ENCODE results near the gene ANKRD9. TPM values are rescaled to one million over a fixed set of nuclear protein-coding genes. Genes with fewer than 3 reads are reported as not detected.
A peak's percentile ranks its signal among the peaks of the same experiment; 100 is the strongest.

The ANKRD9 gene
- total and polyA plus RNA-seq, 2 donors (not counting 3 experiments of a cell fraction or from before 2014, with no cell fraction given): 21.0 to 24.6 TPM

DNA sequence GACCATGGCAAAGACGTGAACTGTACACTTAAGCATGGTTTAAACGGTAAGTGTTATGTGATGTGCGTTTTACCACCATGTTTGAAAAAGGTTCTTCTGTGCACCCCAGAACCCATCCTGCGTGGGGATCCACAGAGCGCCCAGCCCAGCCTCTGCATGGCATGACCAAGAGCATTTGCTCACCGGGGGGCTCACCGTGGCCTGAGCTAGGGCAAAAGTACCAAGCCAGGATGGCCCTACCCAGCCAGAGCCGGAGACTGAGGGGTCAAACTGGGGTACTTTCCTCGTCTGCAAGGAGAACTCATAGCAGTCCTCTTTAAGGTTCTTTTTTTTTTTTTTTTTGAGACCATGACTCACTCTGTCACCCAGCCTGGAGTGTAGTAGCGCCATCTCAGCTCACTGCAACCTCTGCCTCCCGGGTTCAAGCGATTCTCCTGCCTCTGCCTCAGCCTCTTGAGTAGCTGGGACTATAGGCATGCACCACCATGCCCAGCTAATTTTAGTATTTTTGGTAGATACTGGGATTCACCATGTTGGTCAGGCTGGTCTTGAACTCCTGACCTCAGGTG, 16.4 kb upstream of the ANKRD9 start:
- dilution Hi-C loops (cut with MboI; ENCODE audit: extremely low pct_ligation_motif_present, low sequenced_read_pairs): no loop called here
- CTCF ChIA-PET: interaction anchor here (0.5 to 2.6 kb wide), 3 partner anchors 10 to 88 kb away, joined by 3 to 10 read pairs (median 3); no protein-coding TSS in a partner anchor
- peaks cover 28% of the 10 kb centered on the region for H3K4me1 ChIP-seq (ENCODE audit: control insufficient read depth, extremely low read depth, insufficient read depth, low read length)

More for the DNA sequence above, 16.4 kb upstream of the ANKRD9 start:
- Histone ChIP-seq H3K27me3 (ENCODE audit: control insufficient read depth in 2 of 2, insufficient read depth in 2 of 2, low read length in 2 of 2) (no peaks in the 10 kb centered on the region), H3K4me2 (ENCODE audit: insufficient read depth, low read length) (no peak overlapping the region), H3K9me3 (replicated peaks; ENCODE audit: control insufficient read depth, insufficient read depth, low read length) (no peaks in the 10 kb centered on the region), H2AFZ (ENCODE audit: low read depth, low read length) (peak overlapping the region; percentile 53), H4K20me1 (replicated peaks; ENCODE audit: control insufficient read depth, extremely low read depth, insufficient read depth, low read length) (no peaks in the 10 kb centered on the region), H3K4me3 (replicated peaks in 1 of 3; ENCODE audit: insufficient read depth in 1 of 3, low read depth in 1 of 3, low read length in 3 of 3) (no peak overlapping the region), H3K9me1 (replicated peaks; ENCODE audit: control insufficient read depth, extremely low read depth, insufficient read depth, low read length) (no peaks in the 10 kb centered on the region), H3K9ac (replicated peaks; ENCODE audit: extremely low read depth, insufficient read depth, low read length) (no peak overlapping the region), H3K36me3 (ENCODE audit: control insufficient read depth in 2 of 2, extremely low read depth in 1 of 2, insufficient read depth in 2 of 2, low read length in 2 of 2) (no peaks in the 10 kb centered on the region), H3K27ac (ENCODE audit: insufficient read depth, low read depth, low read length) (no peak overlapping the region), H3K79me2 (ENCODE audit: control insufficient read depth, insufficient read depth, low read length) (no peaks in the 10 kb centered on the region)
- POLR2A ChIA-PET: no interaction called here
- TF ChIP-seq POLR2AphosphoS5 (IDR thresholded peaks at IDR 0.05; ENCODE audit: insufficient read depth, low read depth, low read length): no peak
- TF ChIP-seq JUN (IDR thresholded peaks at IDR 0.05; ENCODE audit: borderline replicate concordance, insufficient read depth, insufficient read length, low read depth): no peak
- no peak for TF ChIP-seq GATA2 (IDR thresholded peaks at IDR 0.05; ENCODE audit: insufficient read depth, insufficient read length, low read depth, low read length)
- no peak for TF ChIP-seq EZH2 (IDR thresholded peaks at IDR 0.05; ENCODE audit: borderline replicate concordance, low read depth, low read length, severe bottlenecking)
- TF ChIP-seq, protein P1, sequence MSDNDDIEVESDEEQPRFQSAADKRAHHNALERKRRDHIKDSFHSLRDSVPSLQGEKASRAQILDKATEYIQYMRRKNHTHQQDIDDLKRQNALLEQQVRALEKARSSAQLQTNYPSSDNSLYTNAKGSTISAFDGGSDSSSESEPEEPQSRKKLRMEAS (IDR thresholded peaks at IDR 0.05; ENCODE audit: insufficient read depth, insufficient read length): no peak
- TF ChIP-seq FOS (IDR thresholded peaks at IDR 0.05; ENCODE audit: borderline replicate concordance, insufficient read depth, low read length): no peak
- TF ChIP-seq POLR2A (IDR thresholded peaks at IDR 0.05; ENCODE audit: low read depth, low read length): no peak
- TF ChIP-seq, protein P2, sequence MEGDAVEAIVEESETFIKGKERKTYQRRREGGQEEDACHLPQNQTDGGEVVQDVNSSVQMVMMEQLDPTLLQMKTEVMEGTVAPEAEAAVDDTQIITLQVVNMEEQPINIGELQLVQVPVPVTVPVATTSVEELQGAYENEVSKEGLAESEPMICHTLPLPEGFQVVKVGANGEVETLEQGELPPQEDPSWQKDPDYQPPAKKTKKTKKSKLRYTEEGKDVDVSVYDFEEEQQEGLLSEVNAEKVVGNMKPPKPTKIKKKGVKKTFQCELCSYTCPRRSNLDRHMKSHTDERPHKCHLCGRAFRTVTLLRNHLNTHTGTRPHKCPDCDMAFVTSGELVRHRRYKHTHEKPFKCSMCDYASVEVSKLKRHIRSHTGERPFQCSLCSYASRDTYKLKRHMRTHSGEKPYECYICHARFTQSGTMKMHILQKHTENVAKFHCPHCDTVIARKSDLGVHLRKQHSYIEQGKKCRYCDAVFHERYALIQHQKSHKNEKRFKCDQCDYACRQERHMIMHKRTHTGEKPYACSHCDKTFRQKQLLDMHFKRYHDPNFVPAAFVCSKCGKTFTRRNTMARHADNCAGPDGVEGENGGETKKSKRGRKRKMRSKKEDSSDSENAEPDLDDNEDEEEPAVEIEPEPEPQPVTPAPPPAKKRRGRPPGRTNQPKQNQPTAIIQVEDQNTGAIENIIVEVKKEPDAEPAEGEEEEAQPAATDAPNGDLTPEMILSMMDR (IDR thresholded peaks at IDR 0.05; ENCODE audit: extremely low read depth in 1 of 2, insufficient read depth in 1 of 2, low read depth in 1 of 2, low read length in 2 of 2): no peak
- TF ChIP-seq MYC (IDR thresholded peaks at IDR 0.05; ENCODE audit: low read depth, low read length): no peak
- FAIRE-seq: no peak
- no TSS peak for BruUV-seq (replicated peaks)
- no peak for DNase-seq (ENCODE audit: low read depth, low spot score)
- intact Hi-C loops (cut with micrococcal nuclease): loop anchor here (1.0 to 10.0 kb wide), 3 partner anchors 129 to 392 kb away; no protein-coding TSS in a partner anchor
